T-cell (primary cell): ENCODE data around the gene MCOLN3. TPM values are rescaled to one million over a fixed set of nuclear protein-coding genes. Genes with fewer than 3 reads are reported as not detected.

Experiments used
- ATAC-seq, 4 experiments: fragments of 200-7000 bp in 3 of 4; fragments of 150-1000 bp in 1 of 4; cut with Tn5 transposase; replicated peaks in 1 of 4; 1 replicate in 3 of 4; 2 replicates in 1 of 4; pipeline ENCODE4 v1.10.0; 2021; ENCODE audit warnings: moderate library complexity in 3 of 4, mild to moderate bottlenecking in 2 of 4, moderate number of reproducible peaks in 1 of 4
- CTCF ChIA-PET, 2 donors: fragments of 300-600 bp; sonication (Branson Sonifier 250); formaldehyde crosslinking; loops; one replicate each; lab custom pipeline; 2022; ENCODE audit warnings: antibody characterized with exemption in 2 of 2; lab: Charles Lee
- POLR2A ChIA-PET, 2 donors: fragments of 300-600 bp; sonication (Branson Sonifier 250); formaldehyde crosslinking; loops; one replicate each; lab custom pipeline; 2022; ENCODE audit warnings: antibody characterized with exemption in 2 of 2; lab: Charles Lee
- DNase-seq, 35 experiments: peaks; one replicate each; pipeline versions ENCODE4 v3.0.0 to v3.0.0-alpha.2; 2013 to 2023
- H3K27ac ChIP-seq: one replicate; pipeline ENCODE4 v1.5.1; 2013; ENCODE audit warnings: low read length
- H3K27me3 ChIP-seq, 2 experiments: replicated peaks in 1 of 2; 1 replicate in 1 of 2; 2 replicates in 1 of 2; pipeline versions ENCODE4 v1.6.1 to v1.7.0; 2013; ENCODE audit warnings: low read length in 1 of 2, mixed read lengths in 1 of 2; ENCODE audit not compliant: control insufficient read depth in 2 of 2, insufficient read depth in 2 of 2; ENCODE audit errors: extremely low read depth in 1 of 2
- H3K36me3 ChIP-seq, 2 donors: 1 replicate in 1 of 2; 2 replicates in 1 of 2; pipeline versions ENCODE4 v1.6.1 to v1.7.0; 2013; ENCODE audit warnings: low read length in 1 of 2; ENCODE audit not compliant: control insufficient read depth in 2 of 2, insufficient read depth in 1 of 2; ENCODE audit errors: extremely low read depth in 1 of 2
- H3K4me1 ChIP-seq, 2 experiments: 1 replicate in 1 of 2; 2 replicates in 1 of 2; pipeline versions ENCODE4 v1.6.1 to v1.7.0; 2013; ENCODE audit warnings: low read length in 2 of 2, mixed read lengths in 1 of 2; ENCODE audit not compliant: insufficient read depth in 2 of 2, control insufficient read depth in 1 of 2; ENCODE audit errors: extremely low read depth in 1 of 2
- H3K4me3 ChIP-seq, 2 donors: 1 replicate in 1 of 2; 2 replicates in 1 of 2; pipeline versions ENCODE4 v1.5.1 to v1.7.0; 2013; ENCODE audit warnings: mild to moderate bottlenecking in 2 of 2, low read length in 1 of 2, moderate library complexity in 1 of 2; ENCODE audit not compliant: control insufficient read depth in 1 of 2; ENCODE audit errors: extremely low read depth in 1 of 2
- H3K9me3 ChIP-seq: 2 replicates; pipeline ENCODE4 v1.7.0; 2013
- H3K27ac Mint-ChIP-seq, 2 donors: one replicate each; pipeline ENCODE4 v1.8.0; 2020 to 2021; ENCODE audit warnings: mild to moderate bottlenecking in 2 of 2, mixed read lengths in 2 of 2
- H3K27me3 Mint-ChIP-seq, 2 donors: one replicate each; pipeline ENCODE4 v1.8.0; 2021 to 2022; ENCODE audit warnings: mixed read lengths in 2 of 2
- H3K36me3 Mint-ChIP-seq: one replicate; pipeline ENCODE4 v1.8.0; 2021; ENCODE audit warnings: mixed read lengths
- H3K4me1 Mint-ChIP-seq, 3 donors: one replicate each; pipeline ENCODE4 v1.8.0; 2020 to 2022; ENCODE audit warnings: mixed read lengths in 3 of 3, mild to moderate bottlenecking in 1 of 3
- H3K4me3 Mint-ChIP-seq, 3 donors: one replicate each; pipeline ENCODE4 v1.8.0; 2020 to 2022; ENCODE audit warnings: mild to moderate bottlenecking in 3 of 3, mixed read lengths in 3 of 3, moderate library complexity in 3 of 3
- H3K9me3 Mint-ChIP-seq, 3 donors: one replicate each; pipeline ENCODE4 v1.8.0; 2020 to 2022; ENCODE audit warnings: mixed read lengths in 3 of 3
- WGBS: methylation state at CpG from one replicate; pipeline ENCODE4 v1.1.5; 2013; ENCODE audit warnings: missing lambda C conversion rate; ENCODE audit not compliant: insufficient coverage; 5-methylcytosine and 5-hydroxymethylcytosine counted together
- total RNA-seq, 35 experiments: library from RNA in 6 of 35; stranded (reverse) in 6 of 35; fragments of 120-200 nt in 1 of 35; gene quantifications; one replicate each; pipeline versions ENCODE4 v1.2.1 to v1.2.4 and lab custom pipeline; 2013 to 2026

Gene MCOLN3
- 1 to 10 TPM; 2.1 to 7.2 (median 2.8) TPM for total RNA-seq
- 0.98 TPM for total RNA-seq (2013)
- total RNA-seq (lab: John Stamatoyannopoulos, UW), result 0.08 to 7.2 (median 1.5) reads per million in 29 experiments

GRCh38 chr1:85048296-85049064 lies at the start of gene MCOLN3:
TSS of gene MCOLN3 (minus strand) at chr1:85048500. CDS start at chr1:85045360, 3,140 bp downstream.
- Histone ChIP-seq H3K9me3 (no peaks in the 10 kb centered on the region), H3K4me3 (peak within 1 kb of the TSS; percentile 49 to 69), H3K4me1 (peaks cover 13 to 23% of the 10 kb centered on the region in 2 experiments), H3K27ac (no peak within 1 kb of the TSS), H3K27me3 (peaks cover 9 to 25% of the 10 kb centered on the region in 2 experiments), H3K36me3 (no peaks in the 10 kb centered on the region)
- peak within 1 kb of the TSS; percentile 67 to 79 (median 75) for H3K4me3 Mint-ChIP-seq
- CTCF ChIA-PET, result no interaction called here
- peaks cover 33 to 38% of the 10 kb centered on the region in 2 donors for H3K27me3 Mint-ChIP-seq
- peaks cover 24 to 34% (median 29%) of the 10 kb centered on the region in 3 donors for H3K4me1 Mint-ChIP-seq
- no peaks in the 10 kb centered on the region for H3K9me3 Mint-ChIP-seq
- H3K27ac Mint-ChIP-seq, result no peak within 1 kb of the TSS
- under 1% methylated on average over 70 of the region's 73 CpGs for WGBS
- POLR2A ChIA-PET, result interaction anchor here in 1 of 2 donors (0.6 kb wide), 1 partner anchor 392 kb away, joined by 6 read pairs; no protein-coding TSS in a partner anchor
- DNase-seq, result peak in 20 of 35 experiments; percentile 7 to 48 (median 14)
- peak; percentile 63 to 79 (median 69) for ATAC-seq
- no peaks in the 10 kb centered on the region for H3K36me3 Mint-ChIP-seq

DNA sequence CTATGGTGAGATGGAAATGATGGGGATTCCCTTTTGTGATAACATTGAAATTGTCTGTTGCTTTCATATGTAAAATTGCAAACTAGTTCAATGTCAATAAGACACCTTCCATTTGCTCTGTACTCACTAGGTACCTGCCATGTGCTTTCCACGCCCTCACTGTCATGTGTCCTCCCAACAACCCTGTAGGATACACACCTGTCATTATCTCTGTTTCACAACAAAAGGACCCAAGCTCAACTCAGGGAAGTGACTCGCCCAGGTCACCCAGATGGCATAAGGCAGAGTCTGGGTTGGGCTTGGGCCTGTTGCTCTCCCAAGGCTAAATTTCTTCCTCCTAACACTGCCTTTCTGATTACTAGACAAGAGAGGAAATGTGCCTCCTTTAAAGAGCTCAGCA lies 45.3 kb upstream of the MCOLN3 start:
- H3K36me3 Mint-ChIP-seq, result no peaks in the 10 kb centered on the region
- CTCF ChIA-PET, result no interaction called here
- no peaks in the 10 kb centered on the region for H3K27me3 ChIP-seq
- no peaks in the 10 kb centered on the region for H3K36me3 ChIP-seq
- ATAC-seq (no peak), DNase-seq (no peak)
- H3K4me3 Mint-ChIP-seq, result no peak overlapping the region
- WGBS, result 100% methylated on average over 1 of the region's 2 CpGs
- H3K4me1 Mint-ChIP-seq, result peaks cover 9 to 12% (median 9%) of the 10 kb centered on the region in 3 donors
- H3K4me3 ChIP-seq, result no peak overlapping the region
- no peak overlapping the region for H3K27ac Mint-ChIP-seq
- peaks cover 4 to 15% of the 10 kb centered on the region in 2 donors for H3K27me3 Mint-ChIP-seq
- H3K27ac ChIP-seq, result no peak overlapping the region
- peaks cover 4 to 18% of the 10 kb centered on the region in 2 experiments for H3K4me1 ChIP-seq
- POLR2A ChIA-PET, result no interaction called here
- H3K9me3 Mint-ChIP-seq, result no peaks in the 10 kb centered on the region
- no peaks in the 10 kb centered on the region for H3K9me3 ChIP-seq

GRCh38 chr1:85091671-85092280 lies 43.5 kb upstream of the MCOLN3 start:
- no peaks in the 10 kb centered on the region for H3K9me3 Mint-ChIP-seq
- no peaks in the 10 kb centered on the region for H3K36me3 Mint-ChIP-seq
- Histone ChIP-seq H3K27me3 (no peaks in the 10 kb centered on the region), H3K27ac (no peak overlapping the region), H3K36me3 (no peaks in the 10 kb centered on the region), H3K9me3 (no peaks in the 10 kb centered on the region), H3K4me1 (peaks cover 4 to 18% of the 10 kb centered on the region in 2 experiments), H3K4me3 (no peak overlapping the region)
- CTCF ChIA-PET, result no interaction called here
- H3K4me3 Mint-ChIP-seq, result peak overlapping the region; percentile 32 to 59 (median 43)
- peaks cover 4 to 13% of the 10 kb centered on the region in 2 donors for H3K27me3 Mint-ChIP-seq
- WGBS, result 11% methylated on average over 8 of the region's 11 CpGs
- peak in 1 of 4 experiments; percentile 32 for ATAC-seq
- peak overlapping the region; percentile 49 to 65 for H3K27ac Mint-ChIP-seq
- peak in 1 of 35 experiments; percentile 9 for DNase-seq
- POLR2A ChIA-PET, result interaction anchor here in 1 of 2 donors (0.7 kb wide), 1 partner anchor 167 kb away, joined by 3 read pairs; no protein-coding TSS in a partner anchor
- H3K4me1 Mint-ChIP-seq, result peaks cover 9 to 12% (median 9%) of the 10 kb centered on the region in 3 donors

DNA sequence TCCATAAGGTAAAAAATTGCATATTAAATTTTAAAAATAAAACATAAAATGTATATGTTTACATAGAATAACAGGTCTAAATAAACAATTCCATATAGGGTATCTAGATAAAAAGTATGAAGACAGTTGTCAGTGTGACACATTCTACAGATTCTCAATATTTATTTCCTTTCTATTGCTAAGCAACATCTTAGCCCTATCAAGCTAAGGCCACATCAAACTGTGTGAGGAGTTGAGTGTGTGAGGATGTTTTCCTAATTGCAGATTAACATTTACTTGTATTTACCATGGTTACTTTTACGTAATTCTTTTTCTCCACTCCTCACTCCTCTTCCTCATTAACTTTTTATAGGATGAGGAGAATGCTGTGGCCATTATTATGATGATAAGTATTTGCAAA lies 41.9 kb upstream of the MCOLN3 start:
- POLR2A ChIA-PET, result no interaction called here
- no peak overlapping the region for H3K27ac Mint-ChIP-seq

GRCh38 chr1:85089203-85089602 lies 40.9 kb upstream of the MCOLN3 start:
- no peaks in the 10 kb centered on the region for H3K9me3 Mint-ChIP-seq
- no peak overlapping the region for H3K27ac Mint-ChIP-seq
- peaks cover 4 to 18% of the 10 kb centered on the region in 2 experiments for H3K4me1 ChIP-seq
- no peak overlapping the region for H3K4me3 ChIP-seq
- ChIA-PET POLR2A (interaction anchor here in 1 of 2 donors (0.5 kb wide), 1 partner anchor 1100 kb away, joined by 4 read pairs; no protein-coding TSS in a partner anchor), CTCF (interaction anchor here in 1 of 2 donors (0.7 kb wide), 1 partner anchor 166 kb away, joined by 3 read pairs; no protein-coding TSS in a partner anchor)
- H3K27me3 Mint-ChIP-seq, result peaks cover 4 to 14% of the 10 kb centered on the region in 2 donors
- H3K27ac ChIP-seq, result no peak overlapping the region
- no peaks in the 10 kb centered on the region for H3K9me3 ChIP-seq
- DNase-seq (no peak), ATAC-seq (no peak)
- no peaks in the 10 kb centered on the region for H3K27me3 ChIP-seq
- no peaks in the 10 kb centered on the region for H3K36me3 Mint-ChIP-seq
- H3K4me1 Mint-ChIP-seq, result peaks cover 9 to 12% (median 9%) of the 10 kb centered on the region in 3 donors
- H3K36me3 ChIP-seq, result no peaks in the 10 kb centered on the region
- no peak overlapping the region for H3K4me3 Mint-ChIP-seq

More for the DNA sequence above, 41.9 kb upstream of the MCOLN3 start:
- CTCF ChIA-PET, result no interaction called here
- no peaks in the 10 kb centered on the region for H3K36me3 Mint-ChIP-seq
- H3K27me3 Mint-ChIP-seq, result peaks cover 4 to 10% of the 10 kb centered on the region in 2 donors
- Histone ChIP-seq H3K9me3 (no peaks in the 10 kb centered on the region), H3K36me3 (no peaks in the 10 kb centered on the region), H3K4me1 (peaks cover 4 to 18% of the 10 kb centered on the region in 2 experiments), H3K27me3 (no peaks in the 10 kb centered on the region), H3K27ac (no peak overlapping the region), H3K4me3 (no peak overlapping the region)
- no peak overlapping the region for H3K4me3 Mint-ChIP-seq
- no peaks in the 10 kb centered on the region for H3K9me3 Mint-ChIP-seq
- DNase-seq (peak in 1 of 35 experiments; percentile 31), ATAC-seq (peak in 2 of 4 experiments; percentile 51 to 83)
- H3K4me1 Mint-ChIP-seq, result peaks cover 9 to 12% (median 9%) of the 10 kb centered on the region in 3 donors
- no CpG with 5 or more reads among the region's 1 CpG for WGBS

DNA sequence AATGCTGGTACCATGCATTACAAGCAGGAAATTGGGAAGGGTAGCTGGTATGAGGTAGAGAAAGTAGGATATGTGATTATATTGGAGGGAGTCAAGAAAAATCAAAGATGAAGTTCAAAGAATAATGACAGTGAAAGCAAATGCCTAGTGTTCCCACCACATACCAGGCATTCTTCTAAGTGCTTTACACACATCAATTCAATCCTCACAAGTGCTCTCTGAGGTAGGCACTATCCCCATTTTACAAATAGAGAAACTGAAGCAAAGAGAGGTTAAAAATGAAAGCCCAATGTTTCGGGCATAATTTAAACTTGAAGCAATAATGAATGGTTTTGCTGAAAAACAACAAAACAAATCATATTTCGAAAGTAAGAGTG lies 40.1 kb upstream of the MCOLN3 start:
- H3K4me3 Mint-ChIP-seq, result no peak overlapping the region
- no peaks in the 10 kb centered on the region for H3K9me3 Mint-ChIP-seq
- no peak overlapping the region for H3K27ac ChIP-seq
- ChIA-PET CTCF (no interaction called here), POLR2A (no interaction called here)
- H3K36me3 Mint-ChIP-seq, result no peaks in the 10 kb centered on the region
- ATAC-seq, result no peak
- no peak overlapping the region for H3K4me3 ChIP-seq
- no peak for DNase-seq
- no peaks in the 10 kb centered on the region for H3K27me3 ChIP-seq
- H3K27me3 Mint-ChIP-seq, result peaks cover 4 to 10% of the 10 kb centered on the region in 2 donors
- H3K4me1 ChIP-seq, result peaks cover 4 to 18% of the 10 kb centered on the region in 2 experiments
- no peaks in the 10 kb centered on the region for H3K9me3 ChIP-seq
- H3K4me1 Mint-ChIP-seq, result peaks cover 9 to 12% (median 9%) of the 10 kb centered on the region in 3 donors
- no peaks in the 10 kb centered on the region for H3K36me3 ChIP-seq
- no CpG with 5 or more reads among the region's 2 CpGs for WGBS
- no peak overlapping the region for H3K27ac Mint-ChIP-seq
